C4-2B (cell line): ENCODE results near the gene GALNT17.

Source experiments
- H3K27ac ChIP-seq: fragments of 450-650 bp; 2 replicates; pipeline ENCODE4 v1.5.1; 2017
- ZFX ChIP-seq: fragments of 450-650 bp; IDR thresholded peaks from 2 replicates; pipeline ENCODE4 v1.6.1; 2017
- TF ChIP-seq, protein P1 (sequence below): fragments of 450-650 bp; conservative IDR thresholded peaks from 2 replicates; pipeline ENCODE4 v1.5.1; 2017; ENCODE audit warnings: mild to moderate bottlenecking

The GALNT17 gene

DNA sequence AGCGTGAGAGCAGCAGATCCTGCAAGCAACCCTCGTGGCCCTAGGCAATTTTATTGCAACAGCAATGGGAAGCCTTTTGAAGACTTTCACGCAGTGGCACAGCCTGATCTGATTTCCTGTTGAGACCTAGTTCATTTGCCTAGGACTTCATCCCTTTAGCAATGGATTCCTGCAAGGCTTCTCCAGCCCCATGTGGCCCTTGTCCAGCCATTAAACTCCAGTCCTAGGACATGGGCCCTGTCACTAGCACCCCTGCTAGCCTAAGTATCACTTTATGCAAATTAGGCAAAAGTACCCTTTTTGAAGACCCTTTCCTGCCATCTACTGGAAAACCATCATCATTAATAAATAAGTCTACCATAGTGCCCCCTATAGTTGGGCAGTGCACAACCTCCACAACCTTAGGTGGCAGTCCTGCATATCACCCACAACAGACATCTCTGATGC, 379.4 kb downstream of the GALNT17 start:
- TF ChIP-seq ZFX, result no peak
- TF ChIP-seq, protein P1, sequence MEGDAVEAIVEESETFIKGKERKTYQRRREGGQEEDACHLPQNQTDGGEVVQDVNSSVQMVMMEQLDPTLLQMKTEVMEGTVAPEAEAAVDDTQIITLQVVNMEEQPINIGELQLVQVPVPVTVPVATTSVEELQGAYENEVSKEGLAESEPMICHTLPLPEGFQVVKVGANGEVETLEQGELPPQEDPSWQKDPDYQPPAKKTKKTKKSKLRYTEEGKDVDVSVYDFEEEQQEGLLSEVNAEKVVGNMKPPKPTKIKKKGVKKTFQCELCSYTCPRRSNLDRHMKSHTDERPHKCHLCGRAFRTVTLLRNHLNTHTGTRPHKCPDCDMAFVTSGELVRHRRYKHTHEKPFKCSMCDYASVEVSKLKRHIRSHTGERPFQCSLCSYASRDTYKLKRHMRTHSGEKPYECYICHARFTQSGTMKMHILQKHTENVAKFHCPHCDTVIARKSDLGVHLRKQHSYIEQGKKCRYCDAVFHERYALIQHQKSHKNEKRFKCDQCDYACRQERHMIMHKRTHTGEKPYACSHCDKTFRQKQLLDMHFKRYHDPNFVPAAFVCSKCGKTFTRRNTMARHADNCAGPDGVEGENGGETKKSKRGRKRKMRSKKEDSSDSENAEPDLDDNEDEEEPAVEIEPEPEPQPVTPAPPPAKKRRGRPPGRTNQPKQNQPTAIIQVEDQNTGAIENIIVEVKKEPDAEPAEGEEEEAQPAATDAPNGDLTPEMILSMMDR, result peak; percentile 12; the same call in 1 of the 2 replicates

DNA sequence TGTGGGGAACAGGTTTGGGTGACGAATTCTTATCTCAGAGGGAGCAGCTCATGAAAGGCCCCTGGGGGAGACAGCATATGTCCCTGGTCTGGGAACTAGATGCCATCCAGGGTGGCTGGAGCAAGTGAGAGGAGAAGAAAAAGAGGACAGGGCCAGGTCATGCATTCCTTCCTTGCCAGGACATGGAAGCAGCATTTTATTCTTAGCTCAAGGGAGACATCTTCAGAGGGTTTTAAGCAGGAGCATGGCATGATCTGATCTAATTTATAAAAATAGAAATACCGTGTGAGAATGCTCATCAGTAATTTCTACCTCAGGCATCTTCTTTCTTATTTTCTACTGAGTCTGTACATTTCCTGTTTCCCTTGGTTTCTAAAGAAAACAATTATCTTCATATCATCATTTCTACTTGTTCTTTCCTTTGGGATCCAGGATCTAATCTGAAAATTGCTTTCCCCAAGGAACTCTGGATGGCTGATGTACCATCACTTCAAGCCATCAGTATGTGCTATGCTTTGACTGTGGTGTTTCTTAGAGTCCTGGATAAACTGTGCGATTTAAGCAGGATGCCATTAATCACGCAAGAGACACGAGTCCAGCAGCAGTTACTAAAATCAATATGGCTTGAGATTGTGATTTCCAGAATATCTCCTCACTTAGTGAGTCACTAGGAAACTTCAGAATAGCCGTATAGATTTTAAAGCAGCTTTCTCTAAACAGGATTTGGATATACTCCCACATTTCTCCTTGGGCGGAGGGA, 386.2 kb downstream of the GALNT17 start:
- H3K27ac ChIP-seq, result no peak overlapping the region
- TF ChIP-seq ZFX, result no peak
- TF ChIP-seq, protein P1, result no peak

More for the DNA sequence above, 379.4 kb downstream of the GALNT17 start:
- no peak overlapping the region for H3K27ac ChIP-seq

DNA sequence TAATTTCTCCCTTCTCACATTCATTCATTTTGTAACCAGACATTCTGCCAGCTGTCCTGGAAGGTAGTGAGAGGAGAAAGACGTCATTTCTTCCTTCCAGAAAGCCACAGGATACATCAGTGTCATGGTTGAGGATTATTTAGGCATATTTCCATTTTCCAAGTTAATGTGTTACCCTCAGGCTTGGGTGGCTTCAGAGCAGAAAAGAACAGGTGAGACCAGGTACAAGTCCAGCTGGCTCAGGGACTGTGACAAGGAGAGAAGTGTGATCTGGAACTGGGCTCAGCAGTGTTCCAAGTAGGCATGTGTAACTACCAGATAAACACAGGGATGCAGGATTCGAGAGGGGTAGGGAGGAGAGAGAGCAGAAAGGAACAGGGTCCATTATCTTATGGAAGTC, 386.9 kb downstream of the GALNT17 start:
- TF ChIP-seq, protein P1, result no peak
- no peak for TF ChIP-seq ZFX
- H3K27ac ChIP-seq, result no peak overlapping the region

DNA sequence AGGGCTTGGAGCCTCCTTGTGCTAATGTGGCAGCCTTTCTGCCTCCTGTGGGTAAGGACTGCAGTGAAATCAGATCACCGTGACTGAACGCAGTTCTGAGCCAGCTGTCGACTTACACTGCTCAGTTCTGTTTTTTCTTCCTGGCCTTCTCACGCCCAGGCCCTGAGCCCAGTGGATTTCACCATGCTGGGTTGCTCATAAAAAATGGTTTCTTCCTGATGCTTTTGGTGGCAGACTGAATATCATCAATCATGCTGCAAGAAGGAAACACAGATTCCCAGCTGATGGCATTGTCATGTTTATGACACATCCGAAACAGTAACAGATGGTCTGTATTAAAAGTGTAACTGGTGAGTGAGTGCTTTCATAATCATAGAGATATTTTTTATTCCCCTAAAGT, 389.6 kb downstream of the GALNT17 start:
- no peak overlapping the region for H3K27ac ChIP-seq
- TF ChIP-seq, protein P1, result no peak
- TF ChIP-seq ZFX, result no peak

DNA sequence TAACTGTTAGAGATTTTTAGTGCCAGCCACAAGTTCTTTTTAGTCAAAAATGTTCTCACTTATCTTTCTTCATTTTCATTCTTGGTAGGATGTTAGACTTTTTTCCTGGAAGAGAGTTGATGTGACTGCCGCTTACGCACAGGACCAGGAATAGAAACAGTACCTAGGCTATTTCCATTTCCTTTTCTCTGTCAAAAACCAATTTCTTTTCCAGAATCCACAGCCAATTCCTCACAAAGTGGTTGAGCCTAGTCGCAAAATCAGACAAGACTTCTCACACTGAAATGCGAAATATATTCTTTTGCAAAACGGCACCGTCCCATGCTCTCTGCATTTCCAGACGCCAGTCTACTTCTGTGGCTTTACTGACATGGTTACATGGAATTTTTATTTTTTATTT, 394.2 kb downstream of the GALNT17 start:
- TF ChIP-seq ZFX, result no peak
- TF ChIP-seq, protein P1, result no peak
- H3K27ac ChIP-seq, result no peak overlapping the region

DNA sequence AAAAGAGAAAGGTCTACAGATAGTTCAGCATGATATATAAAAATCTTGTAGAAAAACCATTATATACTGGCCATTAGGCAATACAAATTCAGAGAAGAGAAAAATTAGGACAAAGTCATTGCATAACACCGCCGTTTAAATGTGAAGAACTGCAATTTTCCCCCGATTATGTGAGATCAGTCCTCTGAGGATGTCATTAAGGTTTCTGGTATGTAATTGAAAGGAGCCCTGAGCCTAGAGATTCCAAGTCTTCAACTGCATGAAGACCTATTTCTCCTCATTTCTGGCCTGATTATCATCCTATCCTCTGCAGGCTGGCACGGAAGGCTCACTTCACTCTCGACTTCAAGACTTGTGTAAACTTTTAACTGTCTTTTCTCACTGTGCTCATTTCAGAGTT, 395.3 kb downstream of the GALNT17 start:
- TF ChIP-seq, protein P1, result no peak
- TF ChIP-seq ZFX, result no peak
- H3K27ac ChIP-seq, result no peak overlapping the region

DNA sequence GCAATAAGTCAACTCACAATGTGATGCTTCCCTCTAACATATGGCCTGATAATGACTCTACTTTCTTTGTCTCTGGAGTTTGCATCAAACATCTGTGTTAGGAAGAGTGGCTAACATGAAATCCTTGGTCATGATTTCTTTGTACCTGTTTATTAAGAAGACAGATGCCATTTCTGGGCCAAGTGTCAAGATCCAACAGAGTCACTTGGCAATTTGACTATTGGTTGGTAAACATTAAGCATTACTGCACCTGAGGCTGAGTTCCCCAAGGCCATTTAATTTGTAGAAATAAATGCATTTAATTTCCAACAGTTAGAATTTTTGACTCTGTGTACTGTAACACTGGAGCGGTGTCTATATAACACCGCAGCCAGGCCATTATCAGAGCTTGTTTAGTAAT, 403.7 kb downstream of the GALNT17 start:
- no peak for TF ChIP-seq ZFX
- TF ChIP-seq, protein P1, result no peak
- H3K27ac ChIP-seq, result no peak overlapping the region
